ENCODE measurements around the gene SYNGR3. TPM values are rescaled to one million over a fixed set of nuclear protein-coding genes. Genes with fewer than 3 reads are reported as not detected.
A peak's percentile ranks its signal among the peaks of the same experiment; 100 is the strongest.

Gene SYNGR3
- total RNA-seq, 4 donors from 2014 or later: 1.3 to 3.9 (median 3.3) TPM; not detected in 1

DNA sequence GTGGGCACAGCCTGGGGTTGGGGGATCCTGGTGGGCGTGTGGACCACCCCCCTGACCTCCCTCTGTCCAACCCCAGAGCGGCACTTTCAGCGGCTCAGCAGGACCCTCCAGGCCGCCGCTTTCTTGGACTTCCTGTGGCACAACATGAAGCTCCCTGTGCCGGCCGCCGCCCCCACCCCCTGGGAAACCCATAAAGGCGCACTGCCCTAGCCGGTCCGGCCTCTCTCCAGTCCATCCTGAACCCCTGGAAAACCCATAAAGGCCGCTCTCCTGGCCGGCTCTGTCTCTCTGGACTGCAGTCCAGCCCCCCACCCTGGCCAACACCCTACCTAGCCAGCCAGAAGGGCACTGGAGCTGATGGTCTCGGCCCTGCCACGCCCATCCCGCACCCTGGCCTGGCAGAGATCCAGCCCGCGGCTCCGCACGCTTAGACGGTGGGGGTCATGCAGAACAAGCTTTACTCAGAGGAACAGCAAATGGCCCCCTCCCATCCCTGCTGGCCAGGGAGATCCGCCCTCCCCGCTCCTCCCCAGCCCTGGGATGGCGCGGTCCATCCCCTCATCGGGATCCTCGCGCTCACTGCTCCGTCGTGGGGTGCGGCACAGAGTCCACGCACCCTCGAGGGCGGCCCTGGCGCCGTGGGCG lies 11.2 kb upstream of the SYNGR3 start:
- Histone ChIP-seq H3K4me3 (peak overlapping the region in 3 of 4 donors; percentile 21 to 72 (median 61)), H3K4me1 (peaks cover 0 to 46% (median 6%) of the 10 kb centered on the region in 4 donors), H3K9me3 (no peaks in the 10 kb centered on the region), H3K27ac (peak overlapping the region in 3 of 4 donors; percentile 77 to 88 (median 88)), H3K36me3 (peaks cover 0 to 47% (median 0%) of the 10 kb centered on the region in 3 donors), H3K27me3 (no peaks in the 10 kb centered on the region)
- TF ChIP-seq, protein P1, sequence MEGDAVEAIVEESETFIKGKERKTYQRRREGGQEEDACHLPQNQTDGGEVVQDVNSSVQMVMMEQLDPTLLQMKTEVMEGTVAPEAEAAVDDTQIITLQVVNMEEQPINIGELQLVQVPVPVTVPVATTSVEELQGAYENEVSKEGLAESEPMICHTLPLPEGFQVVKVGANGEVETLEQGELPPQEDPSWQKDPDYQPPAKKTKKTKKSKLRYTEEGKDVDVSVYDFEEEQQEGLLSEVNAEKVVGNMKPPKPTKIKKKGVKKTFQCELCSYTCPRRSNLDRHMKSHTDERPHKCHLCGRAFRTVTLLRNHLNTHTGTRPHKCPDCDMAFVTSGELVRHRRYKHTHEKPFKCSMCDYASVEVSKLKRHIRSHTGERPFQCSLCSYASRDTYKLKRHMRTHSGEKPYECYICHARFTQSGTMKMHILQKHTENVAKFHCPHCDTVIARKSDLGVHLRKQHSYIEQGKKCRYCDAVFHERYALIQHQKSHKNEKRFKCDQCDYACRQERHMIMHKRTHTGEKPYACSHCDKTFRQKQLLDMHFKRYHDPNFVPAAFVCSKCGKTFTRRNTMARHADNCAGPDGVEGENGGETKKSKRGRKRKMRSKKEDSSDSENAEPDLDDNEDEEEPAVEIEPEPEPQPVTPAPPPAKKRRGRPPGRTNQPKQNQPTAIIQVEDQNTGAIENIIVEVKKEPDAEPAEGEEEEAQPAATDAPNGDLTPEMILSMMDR (IDR thresholded peaks at IDR 0.05): no peak
- DNase-seq: peak in 1 of 3 donors; percentile 57

DNA sequence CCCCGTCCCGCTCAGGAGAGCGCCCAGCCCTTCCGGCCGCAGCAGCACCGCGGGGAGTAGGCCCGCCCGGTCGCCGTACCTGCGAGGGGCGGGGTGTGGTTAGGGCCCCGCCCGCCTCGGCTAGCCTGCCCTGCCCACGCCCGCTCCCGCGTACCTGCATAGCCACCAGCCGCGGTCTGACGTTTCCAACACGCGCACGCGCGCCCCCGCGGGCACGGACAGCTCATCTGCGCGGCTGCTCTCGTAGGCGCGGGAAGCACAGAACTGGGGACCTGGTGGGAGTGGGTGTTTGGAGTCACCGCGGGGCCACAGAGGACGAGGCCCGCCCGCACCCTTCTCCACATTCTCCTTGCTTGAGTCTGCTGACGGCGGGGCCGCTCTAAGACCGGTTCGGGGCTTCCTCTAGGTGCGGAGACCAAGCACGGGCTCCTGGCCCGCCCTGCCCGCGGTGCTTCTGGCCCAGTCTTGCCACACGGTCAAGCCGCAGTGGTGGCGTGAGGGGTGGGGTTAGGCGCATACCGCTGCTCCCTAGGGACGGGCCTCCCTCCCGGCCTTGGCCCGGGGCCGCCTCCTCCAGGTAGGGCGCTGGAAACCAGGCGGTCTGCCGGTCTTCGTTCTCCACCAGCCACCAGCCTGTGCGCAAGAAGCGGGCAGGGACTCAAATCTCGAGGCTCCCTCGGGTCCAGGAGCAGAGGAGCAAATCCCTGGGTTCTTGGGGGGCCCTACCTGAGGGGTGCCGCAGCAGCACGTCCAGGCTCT lies 10.3 kb upstream of the SYNGR3 start:
- Histone ChIP-seq H3K27me3 (no peaks in the 10 kb centered on the region), H3K9me3 (no peaks in the 10 kb centered on the region), H3K4me1 (peaks cover 0 to 45% (median 8%) of the 10 kb centered on the region in 4 donors), H3K27ac (peak overlapping the region in 3 of 4 donors; percentile 77 to 88 (median 88)), H3K4me3 (peak overlapping the region in 3 of 4 donors; percentile 21 to 72 (median 61)), H3K36me3 (peaks cover 0 to 41% (median 0%) of the 10 kb centered on the region in 3 donors)
- peak in 2 of 3 donors; percentile 92 to 96 for DNase-seq
- TF ChIP-seq, protein P1 (IDR thresholded peaks at IDR 0.05): peak in 1 of 6 experiments; percentile 2
- TF ChIP-seq POLR2A (IDR thresholded peaks at IDR 0.05): peak; percentile 79 to 80

DNA sequence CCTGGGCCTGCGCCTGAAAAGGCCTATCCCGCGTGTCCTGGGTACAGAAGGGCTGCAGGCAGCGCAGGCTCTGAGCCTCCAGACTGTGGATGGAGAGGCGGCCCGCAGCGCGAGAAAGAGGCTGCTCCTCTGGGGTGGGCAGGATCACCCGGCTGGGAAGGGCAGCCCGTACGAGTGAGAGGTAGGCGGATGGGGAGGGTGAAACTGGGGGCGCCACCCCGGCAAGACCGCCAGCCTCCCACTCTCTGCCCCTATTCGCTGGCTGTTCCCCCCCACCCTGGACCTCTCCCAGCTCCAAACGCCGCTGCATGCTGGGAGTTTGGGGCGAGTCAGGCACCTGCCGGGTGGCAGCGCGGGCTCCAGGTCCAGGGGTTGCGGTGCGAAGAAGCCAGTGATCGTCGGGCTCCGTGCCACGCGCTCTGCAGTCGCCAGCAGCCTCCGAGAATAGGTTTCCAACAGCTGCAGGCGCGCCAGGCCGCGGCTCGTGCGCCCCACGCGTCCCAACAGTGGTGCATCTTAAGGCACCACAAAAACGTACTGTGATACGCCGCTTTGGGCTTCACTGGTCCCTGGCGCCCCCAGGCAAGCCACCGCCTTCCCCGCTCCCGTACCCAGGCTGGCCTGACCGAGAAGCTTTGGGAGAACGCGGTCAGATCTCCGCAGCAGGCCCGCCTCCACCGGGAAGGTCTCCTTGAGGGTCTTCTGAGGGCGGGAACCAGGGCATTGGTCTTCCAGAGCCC lies 9.6 kb upstream of the SYNGR3 start:
- H3K9me3 ChIP-seq: no peaks in the 10 kb centered on the region
- peak overlapping the region in 3 of 4 donors; percentile 77 to 88 (median 88) for H3K27ac ChIP-seq
- peaks cover 0 to 34% (median 0%) of the 10 kb centered on the region in 3 donors for H3K36me3 ChIP-seq
- TF ChIP-seq, protein P1 (IDR thresholded peaks at IDR 0.05): no peak
- TF ChIP-seq POLR2A (IDR thresholded peaks at IDR 0.05): no peak
- H3K4me1 ChIP-seq: peaks cover 0 to 53% (median 14%) of the 10 kb centered on the region in 4 donors
- no peaks in the 10 kb centered on the region for H3K27me3 ChIP-seq
- H3K4me3 ChIP-seq: peak overlapping the region in 2 of 4 donors; percentile 61 to 72
- DNase-seq: peak in 1 of 3 donors; percentile 72

DNA sequence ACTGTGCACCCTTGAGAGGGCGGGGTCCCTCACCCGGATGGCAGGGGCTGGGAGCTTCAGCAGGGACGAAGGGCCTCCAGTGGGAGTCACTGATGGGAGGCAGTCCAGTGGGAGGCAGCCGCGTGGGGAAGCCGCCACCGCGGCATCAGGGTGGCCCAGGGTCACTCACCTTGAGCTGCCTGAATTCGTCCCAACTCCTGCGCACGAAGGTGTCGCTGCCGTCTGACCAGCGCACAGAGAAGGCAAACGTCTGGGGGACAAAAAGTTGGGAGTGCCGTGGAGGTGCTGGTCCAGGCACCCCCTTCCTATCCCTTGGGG lies 9.0 kb upstream of the SYNGR3 start:
- Histone ChIP-seq H3K27ac (peak overlapping the region in 2 of 4 donors; percentile 88 to 97), H3K4me3 (peak overlapping the region in 1 of 4 donors; percentile 61), H3K36me3 (peaks cover 0 to 31% (median 0%) of the 10 kb centered on the region in 3 donors), H3K27me3 (no peaks in the 10 kb centered on the region), H3K4me1 (peaks cover 0 to 58% (median 17%) of the 10 kb centered on the region in 4 donors), H3K9me3 (no peaks in the 10 kb centered on the region)
- no peak for DNase-seq
- no peak for TF ChIP-seq POLR2A (IDR thresholded peaks at IDR 0.05)
- TF ChIP-seq, protein P1 (IDR thresholded peaks at IDR 0.05): no peak

DNA sequence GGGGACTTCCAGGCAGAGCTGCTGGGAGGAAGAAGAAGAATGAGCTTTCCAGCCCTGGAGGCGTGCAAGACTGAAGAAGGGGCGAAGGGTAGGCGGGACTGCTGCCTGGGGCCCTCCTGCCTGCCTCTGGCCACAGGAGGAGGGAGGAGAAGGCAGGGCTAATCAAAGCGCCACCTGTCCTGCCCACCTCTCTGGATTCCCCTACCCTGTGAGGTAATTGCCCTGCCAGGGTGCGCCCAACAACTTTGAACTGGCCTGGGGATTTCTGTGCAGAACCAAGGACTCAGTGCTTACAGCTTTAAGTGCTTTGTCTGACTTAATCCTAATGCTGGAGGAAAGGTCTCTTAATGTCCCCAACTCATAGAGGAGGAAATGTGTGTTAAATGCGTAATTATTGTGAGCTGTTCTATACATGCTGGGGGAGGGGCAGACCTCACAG lies 8.4 kb upstream of the SYNGR3 start, which contains the start of gene NOXO1:
TSS of gene NOXO1 (minus strand) at position 72 of the 439 bp plus-strand sequence. CDS start 290 bp downstream, outside the sequence.
- H3K4me3 ChIP-seq: peak within 1 kb of the TSS in 2 of 4 donors; percentile 61 to 72
- no peaks in the 10 kb centered on the region for H3K27me3 ChIP-seq
- DNase-seq: no peak

More for the DNA sequence above, 8.4 kb upstream of the SYNGR3 start, which contains the start of gene NOXO1:
- peak; percentile 10 to 28 for TF ChIP-seq POLR2A (IDR thresholded peaks at IDR 0.05)
- TF ChIP-seq, protein P1 (IDR thresholded peaks at IDR 0.05): no peak
- Histone ChIP-seq H3K4me1 (peaks cover 0 to 65% (median 17%) of the 10 kb centered on the region in 4 donors), H3K9me3 (no peaks in the 10 kb centered on the region), H3K36me3 (peaks cover 0 to 31% (median 0%) of the 10 kb centered on the region in 3 donors), H3K27ac (peak within 1 kb of the TSS in 3 of 4 donors; percentile 37 to 97 (median 88))
